GM12878 (cell line): Measurements from ENCODE around the gene FAM47E. TPM values are rescaled to one million over a fixed set of nuclear protein-coding genes. Genes with fewer than 3 reads are reported as not detected.

ENCODE experiments used
- ATAC-seq: fragments of 200-7000 bp; cut with Tn5 transposase; 3 replicates; pipeline ENCODE4 v1.9.1; 2020; ENCODE audit warnings: mild to moderate bottlenecking, moderate library complexity
- BruUV-seq: library from RNA; stranded (reverse); fragments of 400-500 nt; replicated peaks from 2 replicates; lab custom pipeline; 2021; lab: Mats Ljungman, UMichigan
- CTCF ChIA-PET: fragments of 300-600 bp; sonication (Branson Sonifier 250); formaldehyde crosslinking; extraction: SDS; loops from one replicate; lab custom pipeline; 2021; ENCODE audit warnings: inconsistent platforms; lab: Yijun Ruan, JAX
- POLR2A ChIA-PET: fragments of 350-600 bp; formaldehyde crosslinking; extraction: SDS; loops from one replicate; lab custom pipeline; 2021; ENCODE audit warnings: inconsistent platforms; lab: Charles Lee
- RAD21 ChIA-PET: fragments of 300-600 bp; sonication (Branson Sonifier 250); formaldehyde crosslinking; loops from one replicate; lab custom pipeline; 2023; ENCODE audit warnings: antibody characterized with exemption; ENCODE audit not compliant: unreplicated experiment; lab: Charles Lee
- SMC1A ChIA-PET: fragments of 300-600 bp; sonication (Branson Sonifier 250); formaldehyde crosslinking; loops from one replicate; lab custom pipeline; 2023; ENCODE audit not compliant: unreplicated experiment, uncharacterized antibody; lab: Charles Lee
- DNase-seq: peaks from one replicate; pipeline ENCODE4 v3.0.0-alpha.2; 2011; ENCODE audit warnings: low read depth, low spot score
- FAIRE-seq: peaks from 3 replicates; lab custom pipeline; 2011; peaks lifted over from hg19 to GRCh38; lab: Jason Lieb, UNC
- H2AFZ ChIP-seq: 2 replicates; pipeline ENCODE4 v1.6.0; 2011; ENCODE audit warnings: low read depth, low read length, control low read depth; ENCODE audit not compliant: control insufficient read depth
- H3K27ac ChIP-seq: 2 replicates; pipeline ENCODE4 v1.5.1; 2011; ENCODE audit warnings: control low read depth; ENCODE audit not compliant: control insufficient read depth, insufficient read depth
- H3K27me3 ChIP-seq, 2 experiments: replicated peaks in 1 of 2; 2 replicates each; pipeline versions ENCODE4 v1.6.0 to v1.6.1; 2011; ENCODE audit warnings: low read length in 1 of 2; ENCODE audit not compliant: control insufficient read depth in 2 of 2, insufficient read depth in 2 of 2
- H3K36me3 ChIP-seq, 2 experiments: 2 replicates each; pipeline ENCODE4 v1.5.1; 2011; ENCODE audit warnings: low read length in 1 of 2; ENCODE audit not compliant: control insufficient read depth in 2 of 2, insufficient read depth in 2 of 2
- H3K4me1 ChIP-seq: 2 replicates; pipeline ENCODE4 v1.6.1; 2011; ENCODE audit warnings: mild to moderate bottlenecking, low read length, moderate library complexity, mixed read lengths; ENCODE audit not compliant: control insufficient read depth, insufficient read depth
- H3K4me2 ChIP-seq: 2 replicates; pipeline ENCODE4 v1.6.0; 2011; ENCODE audit warnings: control low read depth; ENCODE audit not compliant: control insufficient read depth, insufficient read depth
- H3K4me3 ChIP-seq: fragments of 200-600 bp; sonication (generic); 2 replicates; pipeline ENCODE4 v1.5.1; 2016
- H3K79me2 ChIP-seq: 2 replicates; pipeline ENCODE4 v1.6.0; 2011; ENCODE audit warnings: low read length; ENCODE audit not compliant: control insufficient read depth, insufficient read depth
- H3K9ac ChIP-seq: 2 replicates; pipeline ENCODE4 v1.8.0; 2011; ENCODE audit warnings: low read length, control low read depth, mixed read lengths; ENCODE audit not compliant: control insufficient read depth, insufficient read depth
- H3K9me3 ChIP-seq: replicated peaks from 3 replicates; pipeline ENCODE4 v1.5.1; 2011; ENCODE audit warnings: mild to moderate bottlenecking, low read length; ENCODE audit not compliant: control insufficient read depth, insufficient read depth
- H4K20me1 ChIP-seq: 2 replicates; pipeline ENCODE4 v1.6.0; 2011; ENCODE audit not compliant: control insufficient read depth, insufficient read depth
- ATF7 ChIP-seq: fragments of 450-650 bp; IDR thresholded peaks from 2 replicates; pipeline ENCODE4 v1.6.1; 2016; ENCODE audit warnings: low read depth, mild to moderate bottlenecking
- BRCA1 ChIP-seq: IDR thresholded peaks from 2 replicates; pipeline ENCODE4 v1.6.1; 2011; ENCODE audit warnings: low read depth, low read length, improper control_type of control experiment
- CHD1 ChIP-seq: IDR thresholded peaks from 2 replicates; pipeline ENCODE4 v1.6.1; 2012; ENCODE audit warnings: low read depth, low read length, improper control_type of control experiment
- E2F4 ChIP-seq: IDR thresholded peaks from 2 replicates; pipeline ENCODE4 v1.6.1; 2012; ENCODE audit warnings: low read depth, low read length, improper control_type of control experiment
- ELK1 ChIP-seq: IDR thresholded peaks from 2 replicates; pipeline ENCODE4 v1.6.1; 2012; ENCODE audit warnings: low read depth, low read length, improper control_type of control experiment
- HCFC1 ChIP-seq: fragments of 150-350 bp; IDR thresholded peaks from 2 replicates; pipeline ENCODE4 v1.6.1; 2014; ENCODE audit warnings: low read length
- NFIC ChIP-seq: IDR thresholded peaks from 2 replicates; pipeline ENCODE4 v1.6.1; 2012; ENCODE audit warnings: low read depth, mild to moderate bottlenecking, inconsistent platforms, low read length, moderate library complexity
- POLR2AphosphoS5 ChIP-seq: IDR thresholded peaks from 2 replicates; pipeline ENCODE4 v1.6.1; 2011; ENCODE audit warnings: mild to moderate bottlenecking, low read length, inconsistent platforms
- RELA ChIP-seq: fragments of 450-650 bp; IDR thresholded peaks from 2 replicates; pipeline ENCODE4 v1.8.0; 2014; ENCODE audit warnings: borderline replicate concordance; ENCODE audit not compliant: partially characterized antibody
- USF1 ChIP-seq: IDR thresholded peaks from 2 replicates; pipeline ENCODE4 v1.6.1; 2011; ENCODE audit warnings: borderline replicate concordance, low read depth, mild to moderate bottlenecking, moderate library complexity, mixed read lengths, low read length; ENCODE audit not compliant: insufficient read depth; ENCODE audit errors: extremely low read length
- ZSCAN29 ChIP-seq: fragments of 450-650 bp; IDR thresholded peaks from 2 replicates; pipeline ENCODE4 v1.6.1; 2017; ENCODE audit warnings: mild to moderate bottlenecking, moderate library complexity
- ZZZ3 ChIP-seq: IDR thresholded peaks from 2 replicates; pipeline ENCODE4 v1.6.1; 2011; ENCODE audit warnings: low read depth; ENCODE audit not compliant: control insufficient read depth, insufficient read length
- WGBS: methylation state at CpG from one replicate; pipeline ENCODE4 v1.1.6; 2016; ENCODE audit warnings: low lambda C conversion rate; ENCODE audit not compliant: insufficient replicate concordance, insufficient coverage; ENCODE audit errors: missing lambda C conversion rate; 5-methylcytosine and 5-hydroxymethylcytosine counted together
- in situ Hi-C: fragments of 300-500 bp; cut with MboI; formaldehyde crosslinking; loops from 9 replicates; pipeline ENCODE4 v1.14.3; 2018; ENCODE audit warnings: mixed read lengths
- intact Hi-C: fragments of 100-400 bp; cut with micrococcal nuclease; formaldehyde crosslinking; loops from one replicate; pipeline ENCODE4 v1.14.2; 2022; ENCODE audit not compliant: unreplicated experiment
- polyA plus RNA-seq, 11 experiments: library from polyadenylated mRNA; depleted of rRNA in 4 of 11; unstranded in 6 of 11; stranded (reverse) in 5 of 11; fragments of >200 nt; fragmentation: Nextera tagmentation in 4 of 11; fragmentation: Illumina TruSeq in 1 of 11; extraction: Ambion mirVana in 4 of 11; extraction: Trizol in 1 of 11; gene quantifications; 1 replicate in 1 of 11; 2 replicates in 10 of 11; pipeline versions ENCODE4 v1.2.1 to v1.2.3, GENCODE V29; 2011 to 2016; ENCODE audit warnings: inconsistent platforms in 2 of 11, missing spikeins in 2 of 11, low read depth in 1 of 11
- total RNA-seq, 4 experiments: library from RNA; depleted of rRNA in 3 of 4; stranded (reverse); fragments of >200 nt in 3 of 4; fragmentation: Illumina TruSeq in 1 of 4; extraction: Trizol in 1 of 4; gene quantifications; 2 replicates each; pipeline versions ENCODE4 v1.2.1 to v1.2.3, GENCODE V29; 2013 to 2021

The FAM47E gene
- total and polyA plus RNA-seq, 10 of the 15 experiments (the other 5 are each of a cell fraction or from before 2014, with no cell fraction given): 0.03 TPM; not detected in 9

- no peak for TF ChIP-seq E2F4
- TF ChIP-seq BRCA1: no peak
- no peak for TF ChIP-seq POLR2AphosphoS5
- TF ChIP-seq ELK1: no peak
- TF ChIP-seq ZSCAN29: no peak
These were observed 60.9 kb downstream of the FAM47E start (continued) for GRCh38 chr4:76312457-76312856.

- DNase-seq (no peak), FAIRE-seq (no peak), ATAC-seq (no peak)
- no peaks in the 10 kb centered on the region for H3K36me3 ChIP-seq
- 9% methylated on average over 2 of the region's 2 CpGs for WGBS
- BruUV-seq: no TSS peak
- no peak overlapping the region for H3K4me3 ChIP-seq
- RAD21 ChIA-PET: no interaction called here
- no peaks in the 10 kb centered on the region; the same call in 1 of the 3 replicates for H3K9me3 ChIP-seq
- POLR2A ChIA-PET: no interaction called here
- H3K9ac ChIP-seq: no peak overlapping the region
- CTCF ChIA-PET: no interaction called here
- TF ChIP-seq ZZZ3 (no peak), ATF7 (no peak), HCFC1 (no peak), USF1 (no peak), RELA (no peak), CHD1 (no peak), NFIC (no peak)
- no peaks in the 10 kb centered on the region for H3K4me1 ChIP-seq
- SMC1A ChIA-PET: interaction anchor here (1.9 kb wide), 1 partner anchor 64 kb away, joined by 6 read pairs; no protein-coding TSS in a partner anchor
- H3K27ac ChIP-seq: no peak overlapping the region
- in situ Hi-C loops (no loop called here), intact Hi-C loops (no loop called here)
- no peak overlapping the region for H2AFZ ChIP-seq
- H4K20me1 ChIP-seq: no peaks in the 10 kb centered on the region
- H3K79me2 ChIP-seq: no peaks in the 10 kb centered on the region
- H3K4me2 ChIP-seq: no peak overlapping the region
- H3K27me3 ChIP-seq: peaks cover 0 to 5% of the 10 kb centered on the region in 2 experiments; a peak in 2 of 4 replicates
These were observed 62.0 kb downstream of the FAM47E start for GRCh38 chr4:76313547-76313946.
